ES-I3 (cell line): ENCODE measurements around the gene TMC5.

Experiments
- H3K36me3 ChIP-seq: 2 replicates; pipeline ENCODE4 v1.6.1; 2013; ENCODE audit warnings: mild to moderate bottlenecking, low read length, control low read depth, moderate library complexity; ENCODE audit not compliant: insufficient read depth
- H3K4me1 ChIP-seq: 2 replicates; pipeline ENCODE4 v1.6.1; 2013; ENCODE audit warnings: mild to moderate bottlenecking, control low read depth, low read length; ENCODE audit not compliant: insufficient read depth
- H3K9ac ChIP-seq: 2 replicates; pipeline ENCODE4 v1.6.1; 2013; ENCODE audit warnings: low read depth, mild to moderate bottlenecking, low read length, moderate library complexity
- H3K9me3 ChIP-seq: 2 replicates; pipeline ENCODE4 v1.6.1; 2013; ENCODE audit warnings: mild to moderate bottlenecking, low read length, moderate library complexity; ENCODE audit not compliant: control insufficient read depth, insufficient read depth

TMC5 gene

DNA sequence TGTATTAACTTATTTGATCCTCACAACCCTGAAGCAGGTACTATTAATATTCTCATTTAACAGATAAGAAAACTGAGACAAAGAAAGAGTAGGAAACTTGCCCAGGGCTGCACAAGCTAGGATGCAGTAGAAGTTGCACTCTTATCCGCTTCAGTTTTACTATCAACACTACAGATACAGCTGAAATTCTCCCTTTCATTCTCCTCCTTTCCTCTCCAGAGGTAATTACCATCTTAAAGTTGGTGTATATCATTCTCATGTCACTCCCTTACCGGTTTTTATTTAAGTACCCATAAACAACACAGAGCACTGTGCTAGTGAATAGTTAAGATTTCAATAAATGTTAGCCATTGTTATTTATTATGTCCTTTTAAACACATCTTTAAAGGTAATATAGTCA is 100.7 kb downstream of the TMC5 start:
- H3K4me1 ChIP-seq: peaks cover 9% of the 10 kb centered on the region; the same call in 1 of the 2 replicates
- peaks cover 6% of the 10 kb centered on the region for H3K36me3 ChIP-seq
- no peaks in the 10 kb centered on the region; the same call in 1 of the 2 replicates for H3K9me3 ChIP-seq
- no peak overlapping the region for H3K9ac ChIP-seq

DNA sequence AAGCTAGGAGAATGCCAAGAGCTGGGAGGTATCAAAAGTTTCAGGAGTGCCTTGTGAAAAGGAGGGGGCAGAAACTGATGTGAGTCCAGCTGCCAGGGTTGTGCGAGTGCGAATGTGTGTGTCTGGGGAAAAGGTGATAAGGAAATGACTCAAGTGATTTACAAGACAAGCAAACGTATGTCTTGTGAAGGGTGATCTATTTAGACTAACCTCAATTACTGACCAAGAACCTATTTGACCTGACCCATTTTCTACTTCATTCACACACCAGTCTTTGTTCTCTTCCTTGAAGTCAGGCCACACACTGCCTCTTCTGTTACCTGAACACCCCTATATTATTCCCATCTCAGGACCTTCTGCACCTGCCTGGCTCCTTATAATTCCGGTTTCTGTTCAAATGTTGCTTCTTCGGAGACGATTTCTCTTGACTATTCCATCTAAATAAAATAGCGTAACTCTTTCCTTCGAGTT is 103.2 kb downstream of the TMC5 start:
- Histone ChIP-seq H3K36me3 (peaks cover 2% of the 10 kb centered on the region; the same call in 1 of the 2 replicates), H3K4me1 (peaks cover 18% of the 10 kb centered on the region; the same call in 1 of the 2 replicates), H3K9ac (peak overlapping the region; percentile 91), H3K9me3 (no peaks in the 10 kb centered on the region; the same call in 1 of the 2 replicates)

DNA sequence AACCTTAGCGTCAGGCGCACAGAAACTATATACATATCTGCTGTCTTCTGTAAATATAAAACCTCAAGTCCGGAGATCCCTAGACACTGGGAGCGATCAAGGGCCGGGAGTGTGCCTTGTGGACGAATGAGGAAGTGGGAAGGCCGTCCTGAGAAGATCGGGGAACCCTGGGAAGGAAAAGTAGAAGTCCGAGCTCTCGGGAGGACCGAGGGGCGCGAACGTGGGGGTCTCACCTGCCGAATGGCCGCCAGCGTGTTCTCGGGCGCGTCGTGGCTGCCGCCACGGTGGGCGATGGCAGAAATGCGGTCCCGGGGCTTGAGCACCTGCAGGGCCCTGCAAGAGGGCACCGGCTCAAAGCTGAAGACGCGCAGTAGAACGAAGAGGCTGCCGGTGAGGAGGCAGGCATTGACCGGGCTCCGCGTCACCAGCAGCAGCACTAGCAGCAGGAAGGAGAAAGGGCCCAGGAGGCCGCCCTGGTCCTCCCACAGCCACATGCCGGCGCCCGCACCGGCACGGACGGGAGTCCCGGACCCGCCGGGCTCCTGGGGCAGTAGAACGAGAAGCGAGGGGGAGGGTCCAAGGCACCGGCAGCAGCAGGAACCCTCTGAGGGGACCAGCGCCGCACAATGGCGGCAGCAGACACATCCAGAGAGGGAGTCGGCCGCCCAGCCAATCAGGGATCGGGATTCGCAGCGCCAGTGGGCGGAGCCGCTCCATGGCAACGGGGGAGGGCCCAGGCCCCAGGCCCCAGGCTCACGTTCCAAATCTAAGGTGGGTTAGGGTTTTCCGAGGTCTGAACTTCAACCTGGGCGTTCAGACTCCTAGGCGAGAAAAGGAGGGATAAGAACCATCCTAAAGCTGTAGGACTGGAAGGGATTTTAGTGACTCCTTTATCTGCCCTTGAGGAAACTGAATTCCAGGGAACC is 104.1 kb downstream of the TMC5 start, which contains the start of gene GDE1:
Gene GDE1 (minus strand): TSS at position 628 of the 926 bp plus-strand sequence. CDS start 134 bp downstream, at position 494.
- no peaks in the 10 kb centered on the region; the same call in 1 of the 2 replicates for H3K9me3 ChIP-seq
- H3K4me1 ChIP-seq: peaks cover 19% of the 10 kb centered on the region; the same call in 1 of the 2 replicates
- H3K36me3 ChIP-seq: no peaks in the 10 kb centered on the region; the same call in 1 of the 2 replicates
- H3K9ac ChIP-seq: peak within 1 kb of the TSS; percentile 91

DNA sequence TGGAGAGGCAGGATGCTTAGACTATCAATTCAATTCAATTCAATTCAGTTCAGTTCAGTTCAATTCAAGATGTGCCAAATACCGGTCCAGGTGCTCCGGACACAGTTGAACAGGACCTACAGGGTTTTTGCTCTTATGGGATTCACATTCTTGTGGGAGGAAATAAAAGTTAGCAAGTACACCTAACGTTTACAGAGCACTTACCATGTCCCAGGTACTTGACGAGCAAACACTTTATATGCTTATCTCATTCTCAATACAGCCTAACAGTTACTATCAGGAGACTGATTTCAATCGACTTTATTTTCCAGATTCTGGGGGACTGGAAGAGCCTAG is 104.7 kb downstream of the TMC5 start:
- Histone ChIP-seq H3K36me3 (no peaks in the 10 kb centered on the region; the same call in 1 of the 2 replicates), H3K9me3 (no peaks in the 10 kb centered on the region; the same call in 1 of the 2 replicates), H3K9ac (peak overlapping the region; percentile 91; the same call in 1 of the 2 replicates), H3K4me1 (peaks cover 19% of the 10 kb centered on the region; the same call in 1 of the 2 replicates)

DNA sequence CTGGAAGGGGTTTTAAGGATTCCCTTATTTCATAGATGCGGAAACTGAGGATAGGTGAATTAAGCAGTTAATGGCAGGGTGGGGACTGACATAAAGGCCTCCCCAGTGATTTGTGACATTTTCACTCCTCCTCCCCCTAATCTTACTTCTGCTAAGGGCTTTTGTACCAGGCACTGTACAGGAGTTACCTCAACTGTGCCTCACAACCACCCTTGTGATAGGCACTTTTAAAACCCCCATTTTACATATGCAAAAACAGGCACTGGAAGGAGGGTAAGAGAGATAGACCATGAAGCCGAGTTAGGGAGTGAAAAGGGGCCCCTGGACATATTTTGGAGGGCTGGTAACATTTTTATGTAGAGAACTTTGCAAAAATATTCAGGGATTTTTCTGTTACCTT is 105.1 kb downstream of the TMC5 start:
- H3K4me1 ChIP-seq: peaks cover 19% of the 10 kb centered on the region; the same call in 1 of the 2 replicates
- peak overlapping the region; percentile 91; the same call in 1 of the 2 replicates for H3K9ac ChIP-seq

DNA sequence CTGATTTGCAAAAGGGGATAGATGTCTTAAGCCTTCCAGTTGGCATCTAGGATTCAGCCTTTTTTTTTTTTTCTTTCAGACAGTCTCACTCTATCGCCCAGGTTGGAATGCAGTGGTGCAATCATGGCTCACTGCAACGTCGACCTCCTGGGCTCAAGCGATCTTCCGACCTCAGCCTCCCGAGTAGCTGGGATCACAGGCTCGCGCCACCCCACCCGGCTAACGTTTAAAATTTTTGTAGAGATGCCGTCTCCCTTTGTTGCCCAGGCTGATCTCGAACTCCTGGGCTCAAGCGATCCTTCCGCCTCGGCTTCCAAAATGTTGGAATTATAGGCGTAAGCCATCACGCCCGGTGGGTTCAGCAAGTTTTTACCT is 105.5 kb downstream of the TMC5 start:
- H3K9me3 ChIP-seq: no peaks in the 10 kb centered on the region; the same call in 1 of the 2 replicates
- H3K4me1 ChIP-seq: peaks cover 19% of the 10 kb centered on the region; the same call in 1 of the 2 replicates
- H3K9ac ChIP-seq: peak overlapping the region; percentile 91; the same call in 1 of the 2 replicates
- H3K36me3 ChIP-seq: no peaks in the 10 kb centered on the region

More for the DNA sequence above, 105.1 kb downstream of the TMC5 start:
- Histone ChIP-seq H3K36me3 (no peaks in the 10 kb centered on the region), H3K9me3 (no peaks in the 10 kb centered on the region; the same call in 1 of the 2 replicates)

DNA sequence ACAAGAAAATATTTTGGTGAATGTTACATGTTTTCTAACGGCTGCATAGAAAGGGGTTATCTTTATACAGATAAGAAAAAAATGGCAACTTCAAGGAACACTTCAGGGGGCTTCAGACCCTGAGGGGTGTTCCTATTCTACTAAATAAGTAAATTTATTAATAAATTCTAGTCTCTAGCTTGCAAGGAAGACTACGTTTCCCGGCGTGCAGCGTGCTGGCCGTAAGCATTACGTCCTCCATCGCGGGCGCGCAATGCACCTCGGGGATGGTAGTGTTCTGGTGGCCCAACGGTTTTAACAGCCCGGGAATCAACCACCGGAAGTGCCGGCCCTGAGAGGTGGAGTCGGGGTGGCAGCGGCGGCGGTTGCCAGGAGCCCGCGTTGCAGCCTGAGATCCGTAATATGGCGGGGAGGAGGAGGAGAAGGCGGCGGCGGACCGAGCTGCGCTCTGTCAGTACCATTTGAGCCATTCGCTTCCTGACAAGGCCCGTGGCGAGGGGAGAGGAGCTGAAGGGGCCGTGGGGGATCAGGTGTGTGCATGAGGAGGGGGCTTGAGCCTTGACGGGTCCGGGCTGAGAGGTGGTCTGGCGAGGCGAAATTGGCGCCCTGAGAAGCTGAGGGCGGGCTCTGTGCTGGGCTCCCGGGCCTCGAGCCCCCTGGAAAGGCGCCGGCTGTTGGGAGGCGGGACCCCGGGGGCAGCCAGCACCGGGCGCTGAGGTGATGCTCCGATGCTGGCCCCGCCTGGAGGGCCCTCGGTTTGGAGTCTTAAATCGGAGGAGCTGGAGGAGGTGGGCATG is 106.1 kb downstream of the TMC5 start, which contains the start of gene CCP110:
Gene CCP110 (plus strand): TSS at position 384 of the 797 bp plus-strand sequence. CDS start 3,940 bp downstream, outside the sequence.
- H3K9ac ChIP-seq: peak within 1 kb of the TSS; percentile 91
- no peaks in the 10 kb centered on the region; the same call in 1 of the 2 replicates for H3K9me3 ChIP-seq
- H3K36me3 ChIP-seq: no peaks in the 10 kb centered on the region
- H3K4me1 ChIP-seq: peaks cover 19% of the 10 kb centered on the region; the same call in 1 of the 2 replicates

DNA sequence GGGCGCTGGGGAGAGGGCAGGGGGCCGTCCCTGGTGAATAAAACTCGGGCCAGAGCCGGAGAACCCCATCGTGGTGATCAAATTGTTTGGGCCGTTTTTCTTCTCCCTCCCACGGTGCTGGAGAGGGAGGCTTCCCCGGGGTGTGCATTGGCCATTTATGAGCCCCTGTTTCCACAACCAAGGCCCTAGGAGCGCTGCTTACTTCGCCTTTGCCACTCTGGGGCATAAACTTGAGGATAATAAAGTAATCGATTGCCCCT is 106.6 kb downstream of the TMC5 start:
- Histone ChIP-seq H3K36me3 (no peaks in the 10 kb centered on the region), H3K9ac (peak overlapping the region; percentile 81), H3K9me3 (no peaks in the 10 kb centered on the region), H3K4me1 (peaks cover 19% of the 10 kb centered on the region; the same call in 1 of the 2 replicates)

DNA sequence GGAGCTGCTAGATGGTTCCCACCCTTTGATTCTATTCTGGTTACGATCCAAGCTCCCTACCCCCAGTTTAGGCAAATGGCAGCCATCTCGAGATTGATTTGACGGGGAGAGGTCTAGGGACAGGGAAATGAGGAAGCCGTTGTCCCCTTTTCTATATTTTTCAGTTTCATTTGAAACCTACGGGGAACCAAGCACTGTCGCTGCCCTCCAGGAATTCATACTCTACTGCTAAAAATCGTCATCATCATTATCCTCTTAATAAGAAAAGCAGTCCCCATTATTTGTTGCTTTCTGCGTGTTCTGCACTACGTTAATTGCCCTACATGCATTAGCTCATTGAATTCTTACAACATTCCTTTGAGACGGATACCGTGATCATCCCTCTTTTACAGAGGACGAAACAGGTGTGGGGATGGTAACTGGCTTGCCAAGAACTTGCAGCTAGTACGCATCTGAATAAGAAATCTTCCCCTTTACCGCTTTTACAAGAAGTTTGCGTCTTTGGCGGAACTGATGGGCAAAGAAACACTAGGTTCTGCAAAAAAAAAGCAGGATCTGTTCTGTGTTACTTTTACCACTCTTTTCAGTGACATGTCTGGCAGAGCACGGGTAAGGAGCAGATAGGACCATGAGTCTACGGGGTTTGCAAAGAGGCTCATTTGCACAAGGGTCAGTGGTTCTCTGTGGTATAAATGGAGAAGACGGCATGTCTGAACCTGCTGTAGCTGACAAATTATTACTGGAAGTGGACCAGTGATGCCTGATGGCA is 107.1 kb downstream of the TMC5 start:
- peaks cover 19% of the 10 kb centered on the region; the same call in 1 of the 2 replicates for H3K4me1 ChIP-seq
- no peaks in the 10 kb centered on the region for H3K9me3 ChIP-seq
- no peaks in the 10 kb centered on the region for H3K36me3 ChIP-seq

DNA sequence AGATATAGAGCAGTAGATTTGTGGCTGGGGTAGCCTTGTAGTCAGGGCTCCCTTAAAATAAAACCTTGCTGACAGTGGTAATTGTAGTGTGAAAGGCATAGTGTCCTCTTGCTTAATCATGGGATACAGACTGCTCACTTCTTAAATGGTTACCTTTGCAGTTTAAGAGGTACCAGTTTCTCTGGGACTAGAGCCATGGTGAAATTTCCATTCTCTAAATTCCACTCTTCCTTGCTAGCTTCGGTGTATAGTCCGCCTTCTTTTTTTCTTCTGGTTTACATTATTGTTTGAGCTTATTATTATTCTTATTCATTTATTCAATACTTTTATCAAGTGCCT is 107.7 kb downstream of the TMC5 start:
- Histone ChIP-seq H3K9ac (peak overlapping the region; percentile 81), H3K9me3 (no peaks in the 10 kb centered on the region), H3K4me1 (peaks cover 19% of the 10 kb centered on the region; the same call in 1 of the 2 replicates), H3K36me3 (no peaks in the 10 kb centered on the region)

More for the DNA sequence above, 107.1 kb downstream of the TMC5 start:
- H3K9ac ChIP-seq: peak overlapping the region; percentile 81

DNA sequence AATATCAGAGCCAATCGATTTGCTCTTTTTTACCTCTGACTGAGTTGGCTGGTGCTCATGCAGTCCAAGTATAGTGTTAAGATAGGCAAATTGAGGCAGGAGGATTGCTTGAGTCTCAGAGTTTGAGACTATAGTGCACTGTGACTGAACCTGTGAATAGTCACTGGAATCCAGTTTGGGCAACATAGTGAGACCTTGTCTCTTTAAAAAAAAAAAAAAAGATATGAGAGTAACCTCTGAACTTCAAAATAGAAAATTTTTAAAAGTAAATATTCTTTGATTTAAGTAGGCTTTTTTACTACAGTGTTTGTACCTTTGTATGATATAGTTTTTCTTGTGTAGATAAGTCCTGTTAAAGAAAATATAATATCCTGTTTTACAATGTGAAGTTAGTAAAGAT is 109.5 kb downstream of the TMC5 start:
- Histone ChIP-seq H3K9ac (no peak overlapping the region), H3K4me1 (peaks cover 19% of the 10 kb centered on the region; the same call in 1 of the 2 replicates), H3K9me3 (no peaks in the 10 kb centered on the region), H3K36me3 (no peaks in the 10 kb centered on the region)

DNA sequence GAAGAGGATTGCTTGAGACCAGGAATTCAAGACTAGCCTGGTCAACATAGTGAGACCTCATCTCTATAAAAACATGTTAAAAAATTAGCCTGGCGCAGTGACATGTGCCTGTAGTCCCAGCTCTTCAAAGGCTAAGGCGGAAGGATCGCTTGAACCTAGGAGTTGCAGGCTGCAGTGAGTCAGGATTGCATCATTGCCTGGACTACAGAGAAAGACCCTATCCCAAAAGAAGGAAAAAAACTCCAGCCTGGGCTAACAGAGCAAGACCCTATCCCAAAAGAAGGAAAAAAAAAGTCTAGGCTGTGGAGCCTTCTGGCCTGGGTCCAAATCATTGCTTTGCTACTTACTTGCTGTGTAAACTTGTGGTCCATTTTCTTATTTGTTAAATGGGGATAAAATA is 111.0 kb downstream of the TMC5 start:
- H3K4me1 ChIP-seq: peaks cover 19% of the 10 kb centered on the region
- H3K36me3 ChIP-seq: peaks cover 4% of the 10 kb centered on the region; the same call in 1 of the 2 replicates
- no peak overlapping the region for H3K9ac ChIP-seq
- no peaks in the 10 kb centered on the region for H3K9me3 ChIP-seq

DNA sequence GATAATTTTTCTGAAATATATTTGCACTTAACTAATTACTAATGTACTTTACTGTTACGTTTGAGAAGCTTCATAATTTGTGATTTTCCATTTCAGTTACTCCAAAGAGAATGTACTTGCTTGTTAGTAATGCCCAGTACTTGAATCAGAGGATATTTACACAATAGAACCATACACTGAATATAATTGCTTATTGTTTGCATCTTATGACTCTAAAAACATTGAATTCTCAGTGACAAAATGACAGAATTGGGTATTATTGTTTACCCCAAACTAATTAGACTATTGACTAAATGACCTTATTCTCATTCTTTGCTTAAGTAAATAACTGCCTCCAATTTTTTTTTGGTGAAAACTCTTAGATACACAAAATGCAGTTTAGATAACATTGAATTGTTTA is 114.9 kb downstream of the TMC5 start:
- Histone ChIP-seq H3K9me3 (no peaks in the 10 kb centered on the region), H3K36me3 (peaks cover 13% of the 10 kb centered on the region), H3K9ac (no peak overlapping the region), H3K4me1 (peaks cover 9% of the 10 kb centered on the region)
